ENCODE measurements around the gene NDUFA9. TPM values are rescaled to one million over a fixed set of nuclear protein-coding genes. Genes with fewer than 3 reads are reported as not detected.
A peak's percentile ranks its signal among the peaks of the same experiment; 100 is the strongest.

Gene NDUFA9
- total RNA-seq, 1 experiment from 2014 or later, result 74.0 TPM

GRCh38 chr12:4645023-4645422, 3.9 kb upstream of the NDUFA9 start:
- no peak for ATAC-seq

GRCh38 chr12:4648104-4648500, 812 bp upstream of the NDUFA9 start:
- intact Hi-C loops (cut with micrococcal nuclease; ENCODE audit: unreplicated experiment), result no loop called here
- POLR2A ChIA-PET, result no interaction called here

More at GRCh38 chr12:4645023-4645422, 3.9 kb upstream of the NDUFA9 start:
- TF ChIP-seq REST (IDR thresholded peaks at IDR 0.05; ENCODE audit: insufficient read depth in 1 of 2, low read depth in 2 of 2, low read length in 1 of 2) (no peak), POLR2AphosphoS5 (IDR thresholded peaks at IDR 0.05; ENCODE audit: low read depth, low read length) (no peak), SIN3A (IDR thresholded peaks at IDR 0.05; ENCODE audit: borderline replicate concordance, insufficient read depth, low read depth, low read length) (no peak)
- no peaks in the 10 kb centered on the region for H3K9me3 ChIP-seq (ENCODE audit: control insufficient read depth, insufficient read depth, low read depth, low read length)
- DNase-seq (ENCODE audit: low read depth, low spot score), result no peak
- H3K36me3 ChIP-seq (ENCODE audit: control insufficient read depth, insufficient read depth, low read length), result peaks cover 6% of the 10 kb centered on the region; the same call in 1 of the 2 replicates
- POLR2A ChIA-PET, result no interaction called here
- no TSS peak for BruUV-seq (replicated peaks)
- no peak overlapping the region for H3K4me3 ChIP-seq (ENCODE audit: low read depth in 2 of 2, low read length in 2 of 2)
- intact Hi-C loops (cut with micrococcal nuclease; ENCODE audit: unreplicated experiment) (no loop called here), in situ Hi-C loops (cut with HindIII; ENCODE audit: low pct_unique_long_range_greater_than_20kb, low sequenced_read_pairs) (no loop called here)
- H3K27ac ChIP-seq (ENCODE audit: low read length), result no peak overlapping the region
- CTCF ChIA-PET, result no interaction called here
- H3K4me1 ChIP-seq (ENCODE audit: control insufficient read depth, insufficient read depth, low read length), result peaks cover 3% of the 10 kb centered on the region; the same call in 1 of the 2 replicates
- no peaks in the 10 kb centered on the region for H3K27me3 ChIP-seq (ENCODE audit: control insufficient read depth, insufficient read depth, low read length)

GRCh38 chr12:4649358-4649661, 396 bp downstream of the NDUFA9 start:
- Histone ChIP-seq H3K4me1 (ENCODE audit: control insufficient read depth, insufficient read depth, low read length) (peaks cover 5% of the 10 kb centered on the region; the same call in 1 of the 2 replicates), H3K4me3 (ENCODE audit: low read depth in 2 of 2, low read length in 2 of 2) (peak overlapping the region; percentile 85 to 99), H3K36me3 (ENCODE audit: control insufficient read depth, insufficient read depth, low read length) (peaks cover 10% of the 10 kb centered on the region), H3K27ac (ENCODE audit: low read length) (peak overlapping the region; percentile 91), H3K27me3 (ENCODE audit: control insufficient read depth, insufficient read depth, low read length) (no peaks in the 10 kb centered on the region), H3K9me3 (ENCODE audit: control insufficient read depth, insufficient read depth, low read depth, low read length) (no peaks in the 10 kb centered on the region)
- in situ Hi-C loops (cut with HindIII; ENCODE audit: low pct_unique_long_range_greater_than_20kb, low sequenced_read_pairs), result no loop called here
- ChIA-PET CTCF (interaction anchor here (0.7 kb wide), 2 partner anchors 106 to 353 kb away, joined by 3 to 7 read pairs; no protein-coding TSS in a partner anchor), POLR2A (no interaction called here)
- DNase-seq (ENCODE audit: low read depth, low spot score), result no peak
- TF ChIP-seq POLR2AphosphoS5 (IDR thresholded peaks at IDR 0.05; ENCODE audit: low read depth, low read length) (no peak), TCF7L2 (IDR thresholded peaks at IDR 0.05; ENCODE audit: low read depth, low read length) (no peak), SIN3A (IDR thresholded peaks at IDR 0.05; ENCODE audit: borderline replicate concordance, insufficient read depth, low read depth, low read length) (no peak), REST (IDR thresholded peaks at IDR 0.05; ENCODE audit: insufficient read depth in 1 of 2, low read depth in 2 of 2, low read length in 1 of 2) (no peak), CTCF (IDR thresholded peaks at IDR 0.05) (no peak)
- no TSS peak for BruUV-seq (replicated peaks)
- intact Hi-C loops (cut with micrococcal nuclease; ENCODE audit: unreplicated experiment), result no loop called here
- ATAC-seq, result no peak

More at GRCh38 chr12:4648104-4648500, 812 bp upstream of the NDUFA9 start:
- peak overlapping the region; percentile 85 to 99 for H3K4me3 ChIP-seq (ENCODE audit: low read depth in 2 of 2, low read length in 2 of 2)
- no peaks in the 10 kb centered on the region for H3K27me3 ChIP-seq (ENCODE audit: control insufficient read depth, insufficient read depth, low read length)
- peak overlapping the region; percentile 91 for H3K27ac ChIP-seq (ENCODE audit: low read length)
- no peak for TF ChIP-seq POLR2AphosphoS5 (IDR thresholded peaks at IDR 0.05; ENCODE audit: low read depth, low read length)
- TF ChIP-seq SIN3A (IDR thresholded peaks at IDR 0.05; ENCODE audit: borderline replicate concordance, insufficient read depth, low read depth, low read length), result no peak
- in situ Hi-C loops (cut with HindIII; ENCODE audit: low pct_unique_long_range_greater_than_20kb, low sequenced_read_pairs), result no loop called here
- H3K36me3 ChIP-seq (ENCODE audit: control insufficient read depth, insufficient read depth, low read length), result peaks cover 6% of the 10 kb centered on the region; the same call in 1 of the 2 replicates
- no peak for DNase-seq (ENCODE audit: low read depth, low spot score)
- no peaks in the 10 kb centered on the region for H3K9me3 ChIP-seq (ENCODE audit: control insufficient read depth, insufficient read depth, low read depth, low read length)
- H3K4me1 ChIP-seq (ENCODE audit: control insufficient read depth, insufficient read depth, low read length), result peaks cover 5% of the 10 kb centered on the region; the same call in 1 of the 2 replicates
- ATAC-seq, result no peak
- BruUV-seq (replicated peaks), result no TSS peak
- CTCF ChIA-PET, result no interaction called here

Measured in Panc1 (cell line).